Kidney (tissue), 14 donors: Measurements from ENCODE around the gene PTPRG. TPM values are rescaled to one million over a fixed set of nuclear protein-coding genes. Genes with fewer than 3 reads are reported as not detected.

Experiments used
- DNase-seq, 5 donors: peaks; one replicate each; pipeline ENCODE4 v3.0.0-alpha.2; 2013 to 2020
- FAIRE-seq: peaks from 2 replicates; lab custom pipeline; 2012; peaks lifted over from hg19 to GRCh38; lab: Jason Lieb, UNC
- H3K27ac ChIP-seq, 2 donors: one replicate each; pipeline ENCODE4 v1.7.0; 2013; ENCODE audit warnings: low read depth in 2 of 2, low read length in 2 of 2, inconsistent platforms in 1 of 2
- H3K27me3 ChIP-seq: one replicate; pipeline ENCODE4 v1.7.1; 2013; ENCODE audit warnings: low read length, inconsistent platforms; ENCODE audit not compliant: control insufficient read depth, insufficient read depth
- H3K36me3 ChIP-seq, 3 donors: one replicate each; pipeline versions ENCODE4 v1.7.0 to v1.7.1; 2013; ENCODE audit warnings: low read length in 3 of 3, control low read depth in 1 of 3, inconsistent platforms in 1 of 3; ENCODE audit not compliant: insufficient read depth in 3 of 3, control insufficient read depth in 2 of 3
- H3K4me1 ChIP-seq, 3 donors: one replicate each; pipeline versions ENCODE4 v1.7.0 to v1.7.1; 2013; ENCODE audit warnings: low read length in 3 of 3, inconsistent platforms in 1 of 3, low read depth in 1 of 3; ENCODE audit not compliant: control insufficient read depth in 2 of 3, insufficient read depth in 2 of 3
- H3K4me3 ChIP-seq, 3 donors: one replicate each; pipeline versions ENCODE4 v1.7.0 to v1.8.1; 2013; ENCODE audit warnings: low read length in 3 of 3, control low read depth in 1 of 3, inconsistent platforms in 1 of 3
- H3K9ac ChIP-seq, 3 donors: one replicate each; pipeline versions ENCODE4 v1.7.0 to v1.7.1; 2013; ENCODE audit warnings: low read length in 3 of 3, control low read depth in 1 of 3, inconsistent platforms in 1 of 3
- H3K9me3 ChIP-seq, 3 donors: one replicate each; pipeline versions ENCODE4 v1.7.0 to v1.7.1; 2013; ENCODE audit warnings: low read length in 3 of 3, control low read depth in 1 of 3, inconsistent platforms in 1 of 3; ENCODE audit not compliant: control insufficient read depth in 2 of 3, insufficient read depth in 1 of 3
- intact Hi-C: fragments of 100-400 bp; cut with DNase I; formaldehyde crosslinking; loops from one replicate; pipeline ENCODE4 v1.11.1; 2022
- polyA plus RNA-seq: library from polyadenylated mRNA; stranded (reverse); fragments of 350-450 nt; fragmentation: Illumina TruSeq; extraction: RNeasy Lipid Tissue Mini Kit (QIAGEN cat#74804); gene quantifications from one replicate; pipeline ENCODE4 v1.2.3, GENCODE V29; 2014; ENCODE audit warnings: low read depth, low replicate concordance; ENCODE audit not compliant: insufficient read depth
- total RNA-seq: library from RNA; stranded (reverse); fragmentation: NEBNext Ultra II Directional; extraction: Animal tissue kit (Norgen Biotek cat#: 25700); gene quantifications from one replicate; pipeline ENCODE4 v1.2.1, GENCODE V29; 2021
- TF ChIP-seq, protein P1 (sequence below): IDR thresholded peaks from 3 replicates; pipeline ENCODE4 v1.5.1; 2012; ENCODE audit warnings: mild to moderate bottlenecking, moderate library complexity, borderline replicate concordance; ENCODE audit not compliant: insufficient read depth; ENCODE audit errors: extremely low read depth
- donor health status: control.
- donor health status: control.
- donor health status: control.
- donor health status: control.
- donor health status: control.
- donor health status: DM: yes; HTN: yes; CAD: no.
- donor health status: Normal renal cell carcinoma (clear cell type).

PTPRG gene
- total and polyA plus RNA-seq, 2 donors from 2014 or later, result 9.2 to 154 TPM

DNA sequence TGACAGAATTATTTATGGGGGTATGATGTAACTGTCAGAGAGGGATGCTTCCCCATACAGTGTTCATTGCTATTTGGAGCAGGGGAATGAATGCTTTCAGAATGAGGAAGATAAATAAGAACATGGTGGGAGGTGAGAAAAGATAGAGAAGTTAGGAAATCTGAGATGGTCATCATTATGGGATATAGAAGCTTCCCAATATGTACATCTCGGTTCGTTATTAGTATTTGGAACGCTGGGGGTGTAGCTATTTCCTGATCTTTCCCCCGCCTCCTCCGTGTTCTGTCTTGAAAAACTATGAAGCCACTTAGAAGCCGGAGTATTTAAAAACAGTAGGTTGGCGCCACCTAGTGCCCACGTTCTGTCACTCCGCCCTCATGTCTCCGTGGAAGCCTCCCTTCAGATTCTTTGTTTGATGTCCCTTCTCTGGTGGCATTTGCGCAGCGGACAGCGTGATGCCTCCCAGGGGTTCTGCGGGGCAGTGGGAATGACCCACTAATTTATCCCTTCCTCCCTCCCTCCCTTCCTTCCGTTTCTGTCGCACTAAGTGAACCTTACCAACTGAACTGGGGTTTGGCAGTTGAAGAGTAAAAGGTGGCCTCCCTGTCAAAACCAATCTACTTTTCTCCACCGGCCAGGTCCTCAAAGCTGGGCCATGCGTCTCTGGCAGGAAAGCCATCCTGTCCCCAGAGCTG, 627.5 kb downstream of the PTPRG start:
- no peak overlapping the region for H3K9ac ChIP-seq
- DNase-seq (peak; percentile 78 to 87 (median 81)), FAIRE-seq (peak; percentile 21)
- no peak overlapping the region for H3K4me3 ChIP-seq
- no peak overlapping the region for H3K27ac ChIP-seq
- peaks cover 0 to 5% (median 0%) of the 10 kb centered on the region in 3 donors for H3K4me1 ChIP-seq
- H3K36me3 ChIP-seq, result peaks cover 0 to 8% (median 5%) of the 10 kb centered on the region in 3 donors
- H3K9me3 ChIP-seq, result no peaks in the 10 kb centered on the region
- intact Hi-C loops, result loop anchor here (10.0 kb wide), 1 partner anchor 324 kb away; no protein-coding TSS in a partner anchor
- TF ChIP-seq, protein P1, sequence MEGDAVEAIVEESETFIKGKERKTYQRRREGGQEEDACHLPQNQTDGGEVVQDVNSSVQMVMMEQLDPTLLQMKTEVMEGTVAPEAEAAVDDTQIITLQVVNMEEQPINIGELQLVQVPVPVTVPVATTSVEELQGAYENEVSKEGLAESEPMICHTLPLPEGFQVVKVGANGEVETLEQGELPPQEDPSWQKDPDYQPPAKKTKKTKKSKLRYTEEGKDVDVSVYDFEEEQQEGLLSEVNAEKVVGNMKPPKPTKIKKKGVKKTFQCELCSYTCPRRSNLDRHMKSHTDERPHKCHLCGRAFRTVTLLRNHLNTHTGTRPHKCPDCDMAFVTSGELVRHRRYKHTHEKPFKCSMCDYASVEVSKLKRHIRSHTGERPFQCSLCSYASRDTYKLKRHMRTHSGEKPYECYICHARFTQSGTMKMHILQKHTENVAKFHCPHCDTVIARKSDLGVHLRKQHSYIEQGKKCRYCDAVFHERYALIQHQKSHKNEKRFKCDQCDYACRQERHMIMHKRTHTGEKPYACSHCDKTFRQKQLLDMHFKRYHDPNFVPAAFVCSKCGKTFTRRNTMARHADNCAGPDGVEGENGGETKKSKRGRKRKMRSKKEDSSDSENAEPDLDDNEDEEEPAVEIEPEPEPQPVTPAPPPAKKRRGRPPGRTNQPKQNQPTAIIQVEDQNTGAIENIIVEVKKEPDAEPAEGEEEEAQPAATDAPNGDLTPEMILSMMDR, result peak; percentile 79
- no peaks in the 10 kb centered on the region for H3K27me3 ChIP-seq

DNA sequence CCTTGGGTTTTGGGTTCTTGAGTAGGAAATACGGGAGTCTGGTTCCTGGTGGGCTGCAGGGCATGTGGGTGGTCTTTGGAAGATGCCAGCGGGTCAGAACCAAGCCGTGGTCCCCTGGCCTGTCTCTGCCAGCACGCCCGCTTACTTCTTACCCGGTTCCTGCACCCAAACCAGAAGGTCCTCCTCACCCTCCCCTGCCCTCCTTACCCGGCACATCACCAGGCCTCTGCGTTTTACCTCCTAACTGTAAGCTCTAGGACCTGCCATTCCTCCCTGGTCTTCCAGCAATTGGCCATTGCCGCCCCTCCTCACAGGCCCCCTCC, 628.0 kb downstream of the PTPRG start:
- intact Hi-C loops, result loop anchor here (10.0 kb wide), 1 partner anchor 325 kb away; no protein-coding TSS in a partner anchor
- DNase-seq (peak in 2 of 5 donors; percentile 35 to 41), FAIRE-seq (no peak)
- Histone ChIP-seq H3K9me3 (no peaks in the 10 kb centered on the region), H3K4me3 (no peak overlapping the region), H3K27ac (no peak overlapping the region), H3K4me1 (peaks cover 0 to 5% (median 0%) of the 10 kb centered on the region in 3 donors), H3K9ac (no peak overlapping the region), H3K36me3 (peaks cover 0 to 8% (median 5%) of the 10 kb centered on the region in 3 donors), H3K27me3 (no peaks in the 10 kb centered on the region)
- TF ChIP-seq, protein P1, result no peak

DNA sequence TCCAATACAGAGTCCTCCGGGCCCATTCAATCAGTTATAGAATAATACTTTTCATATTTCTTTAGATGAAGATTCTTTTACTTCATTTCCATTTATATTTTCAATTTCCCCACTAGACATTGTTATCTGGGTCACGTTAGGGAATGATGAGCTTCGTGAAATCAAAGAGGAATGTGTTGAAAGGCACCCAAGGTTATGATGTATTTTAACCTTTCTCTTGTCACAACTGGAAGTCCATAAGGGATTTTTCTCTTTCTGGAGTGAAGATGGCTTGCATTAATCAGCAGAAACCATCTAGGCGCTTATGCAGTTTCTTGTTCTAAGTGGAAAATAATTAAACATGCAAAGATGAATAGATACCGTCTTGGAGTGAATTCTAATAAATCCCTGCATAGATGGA, 631.5 kb downstream of the PTPRG start:
- Histone ChIP-seq H3K9ac (no peak overlapping the region), H3K27me3 (no peaks in the 10 kb centered on the region), H3K36me3 (peaks cover 0 to 23% (median 7%) of the 10 kb centered on the region in 3 donors), H3K4me1 (peaks cover 0 to 5% (median 0%) of the 10 kb centered on the region in 3 donors), H3K27ac (no peak overlapping the region), H3K4me3 (no peak overlapping the region), H3K9me3 (no peaks in the 10 kb centered on the region)
- intact Hi-C loops, result no loop called here
- FAIRE-seq (no peak), DNase-seq (no peak)
- TF ChIP-seq, protein P1, result no peak
